ENCODE measurements around the gene ZYX.

GRCh38 chr7:143387156-143387975 is 6.2 kb downstream of the ZYX start:
- TF ChIP-seq EZH2 (IDR thresholded peaks at IDR 0.05; ENCODE audit: borderline replicate concordance, insufficient read depth, low read length, poor library complexity, severe bottlenecking) (no peak), RAD21 (conservative IDR thresholded peaks at IDR 0.05) (no peak), CTCF (IDR thresholded peaks at IDR 0.05; ENCODE audit: poor library complexity, severe bottlenecking) (no peak), POLR2AphosphoS5 (IDR thresholded peaks at IDR 0.05) (no peak), EP300 (conservative IDR thresholded peaks at IDR 0.05; ENCODE audit: poor library complexity, severe bottlenecking) (no peak), TAF1 (IDR thresholded peaks at IDR 0.05; ENCODE audit: low read depth) (no peak), REST (IDR thresholded peaks at IDR 0.05; ENCODE audit: borderline replicate concordance) (no peak)
